ENCODE measurements around the gene SH3BGR. TPM values are rescaled to one million over a fixed set of nuclear protein-coding genes. Genes with fewer than 3 reads are reported as not detected.

The SH3BGR gene
- total and polyA plus RNA-seq, 10 of the 15 experiments (the other 5 are each of a cell fraction or from before 2014, with no cell fraction given), result 0.45 to 3.5 (median 1.7) TPM

GRCh38 chr21:39479814-39480182 is 28.0 kb downstream of the SH3BGR start:
- RAD21 ChIA-PET (ENCODE audit: unreplicated experiment), result no interaction called here
- Histone ChIP-seq H2AFZ (ENCODE audit: control insufficient read depth, low read depth, low read length) (no peak overlapping the region), H3K27me3 (replicated peaks in 1 of 2; ENCODE audit: control insufficient read depth in 2 of 2, insufficient read depth in 2 of 2, low read length in 1 of 2) (no peaks in the 10 kb centered on the region), H3K4me3 (no peak overlapping the region), H3K27ac (ENCODE audit: control insufficient read depth, insufficient read depth) (no peak overlapping the region), H3K4me2 (ENCODE audit: control insufficient read depth, insufficient read depth) (no peak overlapping the region), H4K20me1 (ENCODE audit: control insufficient read depth, insufficient read depth) (no peaks in the 10 kb centered on the region), H3K9ac (ENCODE audit: control insufficient read depth, insufficient read depth, low read length) (no peak overlapping the region), H3K79me2 (ENCODE audit: control insufficient read depth, insufficient read depth, low read length) (no peaks in the 10 kb centered on the region), H3K9me3 (replicated peaks; ENCODE audit: control insufficient read depth, insufficient read depth, low read length) (no peaks in the 10 kb centered on the region), H3K36me3 (ENCODE audit: control insufficient read depth in 2 of 2, insufficient read depth in 2 of 2, low read length in 1 of 2) (no peaks in the 10 kb centered on the region), H3K4me1 (ENCODE audit: control insufficient read depth, insufficient read depth, low read length) (no peaks in the 10 kb centered on the region)
- FAIRE-seq (no peak), ATAC-seq (no peak), DNase-seq (ENCODE audit: low read depth, low spot score) (no peak)
- in situ Hi-C loops (cut with MboI), result no loop called here
- CTCF ChIA-PET, result no interaction called here
- BruUV-seq (replicated peaks), result no TSS peak
- intact Hi-C loops (cut with micrococcal nuclease; ENCODE audit: unreplicated experiment), result no loop called here
- POLR2A ChIA-PET, result no interaction called here
- SMC1A ChIA-PET (ENCODE audit: uncharacterized antibody, unreplicated experiment), result no interaction called here
- no peak for TF ChIP-seq BRCA1 (IDR thresholded peaks at IDR 0.05; ENCODE audit: low read depth, low read length)
- no peak for TF ChIP-seq NFYB (IDR thresholded peaks at IDR 0.05; ENCODE audit: insufficient read depth, low read depth, low read length)
- 6% methylated on average over 2 of the region's 2 CpGs for WGBS (ENCODE audit: insufficient coverage, insufficient replicate concordance, low lambda C conversion rate, missing lambda C conversion rate)

GRCh38 chr21:39480271-39480670 is 28.5 kb downstream of the SH3BGR start:
- H3K36me3 ChIP-seq (ENCODE audit: control insufficient read depth in 2 of 2, insufficient read depth in 2 of 2, low read length in 1 of 2), result no peaks in the 10 kb centered on the region
- H3K4me2 ChIP-seq (ENCODE audit: control insufficient read depth, insufficient read depth), result no peak overlapping the region
- ATAC-seq, result no peak
- no peaks in the 10 kb centered on the region for H3K4me1 ChIP-seq (ENCODE audit: control insufficient read depth, insufficient read depth, low read length)
- H3K27me3 ChIP-seq (replicated peaks in 1 of 2; ENCODE audit: control insufficient read depth in 2 of 2, insufficient read depth in 2 of 2, low read length in 1 of 2), result no peaks in the 10 kb centered on the region
- no TSS peak for BruUV-seq (replicated peaks)
- no peak for FAIRE-seq
- no peaks in the 10 kb centered on the region for H3K9me3 ChIP-seq (replicated peaks; ENCODE audit: control insufficient read depth, insufficient read depth, low read length)
- no peaks in the 10 kb centered on the region for H3K79me2 ChIP-seq (ENCODE audit: control insufficient read depth, insufficient read depth, low read length)
- H4K20me1 ChIP-seq (ENCODE audit: control insufficient read depth, insufficient read depth), result no peaks in the 10 kb centered on the region
- in situ Hi-C loops (cut with MboI) (no loop called here), intact Hi-C loops (cut with micrococcal nuclease; ENCODE audit: unreplicated experiment) (no loop called here)
- H2AFZ ChIP-seq (ENCODE audit: control insufficient read depth, low read depth, low read length), result no peak overlapping the region
- H3K4me3 ChIP-seq, result no peak overlapping the region
- H3K27ac ChIP-seq (ENCODE audit: control insufficient read depth, insufficient read depth), result no peak overlapping the region
- no peak overlapping the region for H3K9ac ChIP-seq (ENCODE audit: control insufficient read depth, insufficient read depth, low read length)
- no peak for DNase-seq (ENCODE audit: low read depth, low spot score)
- WGBS (ENCODE audit: insufficient coverage, insufficient replicate concordance, low lambda C conversion rate, missing lambda C conversion rate), result 29% methylated on average over 4 of the region's 4 CpGs
- CTCF ChIA-PET, result no interaction called here
- SMC1A ChIA-PET (ENCODE audit: uncharacterized antibody, unreplicated experiment), result no interaction called here
- RAD21 ChIA-PET (ENCODE audit: unreplicated experiment), result no interaction called here
- POLR2A ChIA-PET, result no interaction called here
- TF ChIP-seq CEBPB (IDR thresholded peaks at IDR 0.05; ENCODE audit: borderline replicate concordance in 1 of 2, low read depth in 2 of 2, low read length in 2 of 2) (no peak), ZNF207 (IDR thresholded peaks at IDR 0.05; ENCODE audit: borderline replicate concordance) (no peak), WRNIP1 (IDR thresholded peaks at IDR 0.05; ENCODE audit: borderline replicate concordance, low read depth, low read length) (no peak), ZBTB40 (IDR thresholded peaks at IDR 0.05; ENCODE audit: borderline replicate concordance) (no peak), NKRF (conservative IDR thresholded peaks at IDR 0.05) (no peak), RELB (IDR thresholded peaks at IDR 0.05; ENCODE audit: low read depth) (no peak), SMAD1 (IDR thresholded peaks at IDR 0.05; ENCODE audit: low read depth, partially characterized antibody) (no peak), SMC3 (IDR thresholded peaks at IDR 0.05; ENCODE audit: borderline replicate concordance, low read length) (no peak), ZNF217 (IDR thresholded peaks at IDR 0.05) (no peak)
